ENCODE data around the gene NIT2.

Gene NIT2

DNA sequence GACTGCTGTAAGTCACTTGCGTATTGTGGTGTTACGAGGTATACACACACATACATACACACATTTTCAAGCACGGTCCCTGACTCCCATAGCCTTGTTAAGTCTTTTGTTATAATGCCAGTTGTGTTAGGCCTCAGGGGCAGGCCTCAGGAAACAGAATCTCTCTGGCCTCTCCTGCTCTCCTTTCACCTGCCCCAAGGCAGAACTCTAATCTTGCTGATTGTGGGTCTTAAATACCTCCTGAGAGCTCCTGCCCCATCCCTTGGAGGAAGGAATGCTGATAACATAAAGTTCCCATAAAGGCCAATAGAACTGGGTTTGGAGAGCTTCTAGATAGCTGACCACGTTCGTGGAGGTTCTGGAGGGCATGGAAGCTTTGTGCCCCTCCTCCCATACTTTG, 3.9 kb upstream of the NIT2 start:
- TF ChIP-seq, protein P1, sequence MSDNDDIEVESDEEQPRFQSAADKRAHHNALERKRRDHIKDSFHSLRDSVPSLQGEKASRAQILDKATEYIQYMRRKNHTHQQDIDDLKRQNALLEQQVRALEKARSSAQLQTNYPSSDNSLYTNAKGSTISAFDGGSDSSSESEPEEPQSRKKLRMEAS (IDR thresholded peaks at IDR 0.05), result no peak
- TF ChIP-seq ZBTB7A (IDR thresholded peaks at IDR 0.05; ENCODE audit: low read depth) (no peak), YY1 (IDR thresholded peaks at IDR 0.05; ENCODE audit: low read depth) (no peak), RAD21 (IDR thresholded peaks at IDR 0.05; ENCODE audit: low read depth) (no peak), FOXM1 (IDR thresholded peaks at IDR 0.05; ENCODE audit: borderline replicate concordance, low read depth) (no peak), EGR1 (IDR thresholded peaks at IDR 0.05) (no peak), CEBPB (IDR thresholded peaks at IDR 0.05) (no peak), TAF1 (IDR thresholded peaks at IDR 0.05; ENCODE audit: low read depth) (no peak), TCF12 (IDR thresholded peaks at IDR 0.05; ENCODE audit: low read depth) (no peak), NFIC (IDR thresholded peaks at IDR 0.05) (no peak), TEAD4 (IDR thresholded peaks at IDR 0.05) (no peak)
- TF ChIP-seq, protein P2, sequence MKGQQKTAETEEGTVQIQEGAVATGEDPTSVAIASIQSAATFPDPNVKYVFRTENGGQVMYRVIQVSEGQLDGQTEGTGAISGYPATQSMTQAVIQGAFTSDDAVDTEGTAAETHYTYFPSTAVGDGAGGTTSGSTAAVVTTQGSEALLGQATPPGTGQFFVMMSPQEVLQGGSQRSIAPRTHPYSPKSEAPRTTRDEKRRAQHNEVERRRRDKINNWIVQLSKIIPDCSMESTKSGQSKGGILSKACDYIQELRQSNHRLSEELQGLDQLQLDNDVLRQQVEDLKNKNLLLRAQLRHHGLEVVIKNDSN (IDR thresholded peaks at IDR 0.05), result no peak
- TF ChIP-seq, protein P3, sequence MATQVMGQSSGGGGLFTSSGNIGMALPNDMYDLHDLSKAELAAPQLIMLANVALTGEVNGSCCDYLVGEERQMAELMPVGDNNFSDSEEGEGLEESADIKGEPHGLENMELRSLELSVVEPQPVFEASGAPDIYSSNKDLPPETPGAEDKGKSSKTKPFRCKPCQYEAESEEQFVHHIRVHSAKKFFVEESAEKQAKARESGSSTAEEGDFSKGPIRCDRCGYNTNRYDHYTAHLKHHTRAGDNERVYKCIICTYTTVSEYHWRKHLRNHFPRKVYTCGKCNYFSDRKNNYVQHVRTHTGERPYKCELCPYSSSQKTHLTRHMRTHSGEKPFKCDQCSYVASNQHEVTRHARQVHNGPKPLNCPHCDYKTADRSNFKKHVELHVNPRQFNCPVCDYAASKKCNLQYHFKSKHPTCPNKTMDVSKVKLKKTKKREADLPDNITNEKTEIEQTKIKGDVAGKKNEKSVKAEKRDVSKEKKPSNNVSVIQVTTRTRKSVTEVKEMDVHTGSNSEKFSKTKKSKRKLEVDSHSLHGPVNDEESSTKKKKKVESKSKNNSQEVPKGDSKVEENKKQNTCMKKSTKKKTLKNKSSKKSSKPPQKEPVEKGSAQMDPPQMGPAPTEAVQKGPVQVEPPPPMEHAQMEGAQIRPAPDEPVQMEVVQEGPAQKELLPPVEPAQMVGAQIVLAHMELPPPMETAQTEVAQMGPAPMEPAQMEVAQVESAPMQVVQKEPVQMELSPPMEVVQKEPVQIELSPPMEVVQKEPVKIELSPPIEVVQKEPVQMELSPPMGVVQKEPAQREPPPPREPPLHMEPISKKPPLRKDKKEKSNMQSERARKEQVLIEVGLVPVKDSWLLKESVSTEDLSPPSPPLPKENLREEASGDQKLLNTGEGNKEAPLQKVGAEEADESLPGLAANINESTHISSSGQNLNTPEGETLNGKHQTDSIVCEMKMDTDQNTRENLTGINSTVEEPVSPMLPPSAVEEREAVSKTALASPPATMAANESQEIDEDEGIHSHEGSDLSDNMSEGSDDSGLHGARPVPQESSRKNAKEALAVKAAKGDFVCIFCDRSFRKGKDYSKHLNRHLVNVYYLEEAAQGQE (IDR thresholded peaks at IDR 0.05; ENCODE audit: low read depth), result no peak

- TF ChIP-seq EGR1 (IDR thresholded peaks at IDR 0.05) (no peak), CEBPB (IDR thresholded peaks at IDR 0.05) (no peak), FOXM1 (IDR thresholded peaks at IDR 0.05; ENCODE audit: borderline replicate concordance, low read depth) (no peak), TEAD4 (IDR thresholded peaks at IDR 0.05) (no peak), TCF12 (IDR thresholded peaks at IDR 0.05; ENCODE audit: low read depth) (no peak), CREB1 (IDR thresholded peaks at IDR 0.05; ENCODE audit: low read depth) (no peak), YY1 (IDR thresholded peaks at IDR 0.05; ENCODE audit: low read depth) (no peak)
- TF ChIP-seq, protein P1 (IDR thresholded peaks at IDR 0.05), result no peak
- TF ChIP-seq, protein P3 (IDR thresholded peaks at IDR 0.05; ENCODE audit: low read depth), result no peak
Measured at GRCh38 chr3:100331660-100332059, 2.9 kb upstream of the NIT2 start.

GRCh38 chr3:100333051-100333450, 1.5 kb upstream of the NIT2 start:
- TF ChIP-seq EGR1 (IDR thresholded peaks at IDR 0.05), result no peak
- no peak for TF ChIP-seq CREB1 (IDR thresholded peaks at IDR 0.05; ENCODE audit: low read depth)
- TF ChIP-seq, protein P3 (IDR thresholded peaks at IDR 0.05; ENCODE audit: low read depth), result no peak
- TF ChIP-seq EP300 (IDR thresholded peaks at IDR 0.05; ENCODE audit: borderline replicate concordance), result no peak
- no peak for TF ChIP-seq YY1 (IDR thresholded peaks at IDR 0.05; ENCODE audit: low read depth)
- no peak for TF ChIP-seq NFIC (IDR thresholded peaks at IDR 0.05)
- no peak for TF ChIP-seq TCF12 (IDR thresholded peaks at IDR 0.05; ENCODE audit: low read depth)
- no peak for TF ChIP-seq TEAD4 (IDR thresholded peaks at IDR 0.05)
- TF ChIP-seq, protein P1 (IDR thresholded peaks at IDR 0.05), result no peak
- no peak for TF ChIP-seq FOXM1 (IDR thresholded peaks at IDR 0.05; ENCODE audit: borderline replicate concordance, low read depth)
- TF ChIP-seq CEBPB (IDR thresholded peaks at IDR 0.05), result no peak
- no peak for TF ChIP-seq ZBTB7A (IDR thresholded peaks at IDR 0.05; ENCODE audit: low read depth)
- TF ChIP-seq, protein P2 (IDR thresholded peaks at IDR 0.05), result no peak
- TF ChIP-seq RAD21 (IDR thresholded peaks at IDR 0.05; ENCODE audit: low read depth), result no peak
- TF ChIP-seq TAF1 (IDR thresholded peaks at IDR 0.05; ENCODE audit: low read depth), result no peak

DNA sequence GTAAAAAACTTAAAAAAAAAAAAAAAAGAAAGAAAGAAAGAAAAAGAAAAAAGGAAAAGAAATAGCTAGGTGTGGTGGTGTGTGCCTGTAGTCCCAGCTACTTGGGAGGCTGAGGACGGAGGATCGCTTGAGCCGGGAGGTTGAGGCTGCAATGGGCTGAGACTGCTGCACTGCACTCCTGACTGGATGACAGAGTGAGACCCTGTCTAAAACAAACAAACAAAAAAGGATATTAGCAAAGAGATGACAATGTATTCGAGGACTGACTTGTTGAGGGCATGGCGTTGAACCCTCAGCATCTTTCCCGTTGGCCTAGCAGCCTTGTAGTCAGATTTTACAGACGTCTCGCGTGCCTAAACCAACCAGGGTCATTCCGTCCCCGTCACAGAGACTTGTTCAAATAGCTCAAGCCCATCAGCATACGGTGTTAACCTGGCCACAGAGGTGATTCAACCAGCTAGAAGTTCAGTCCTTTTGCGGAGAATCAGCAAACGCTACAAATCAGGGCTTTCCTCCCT, 528 bp upstream of the NIT2 start:
- TF ChIP-seq FOXM1 (IDR thresholded peaks at IDR 0.05; ENCODE audit: borderline replicate concordance, low read depth) (no peak), YY1 (IDR thresholded peaks at IDR 0.05; ENCODE audit: low read depth) (no peak), TEAD4 (IDR thresholded peaks at IDR 0.05) (no peak), TAF1 (IDR thresholded peaks at IDR 0.05; ENCODE audit: low read depth) (no peak), TCF12 (IDR thresholded peaks at IDR 0.05; ENCODE audit: low read depth) (no peak), NFIC (IDR thresholded peaks at IDR 0.05) (no peak), EGR1 (IDR thresholded peaks at IDR 0.05) (no peak)
- TF ChIP-seq, protein P2 (IDR thresholded peaks at IDR 0.05), result no peak
- TF ChIP-seq, protein P1 (IDR thresholded peaks at IDR 0.05), result no peak
